Cardiac fibroblast (primary cell): ENCODE results near the gene DOCK6.
"Not testable (repeated sequence)": the region's sequence is repeated elsewhere in the genome, so short reads cannot be mapped to it uniquely, and the experiment has no call there.

Experiments
- DNase-seq, 2 donors: peaks; one replicate each; pipeline versions ENCODE4 v3.0.0 to v3.0.0-alpha.2; 2010; ENCODE audit warnings: low read depth in 2 of 2
- H3K4me3 ChIP-seq, 2 donors: replicated peaks in 1 of 2; 1 replicate in 1 of 2; 2 replicates in 1 of 2; pipeline ENCODE4 v1.5.1; 2011; ENCODE audit warnings: low read depth in 2 of 2, low read length in 2 of 2, mild to moderate bottlenecking in 2 of 2, moderate library complexity in 1 of 2
- CTCF ChIP-seq: IDR thresholded peaks from one replicate; pipeline ENCODE4 v1.5.1; 2011; ENCODE audit warnings: low read depth, mild to moderate bottlenecking, low read length, inconsistent platforms

DOCK6 gene

GRCh38 chr19:11166281-11167142 is 95.8 kb downstream of the DOCK6 start:
- no peak for TF ChIP-seq CTCF
- DNase-seq = peak; percentile 28 to 80
- no peak overlapping the region for H3K4me3 ChIP-seq

DNA sequence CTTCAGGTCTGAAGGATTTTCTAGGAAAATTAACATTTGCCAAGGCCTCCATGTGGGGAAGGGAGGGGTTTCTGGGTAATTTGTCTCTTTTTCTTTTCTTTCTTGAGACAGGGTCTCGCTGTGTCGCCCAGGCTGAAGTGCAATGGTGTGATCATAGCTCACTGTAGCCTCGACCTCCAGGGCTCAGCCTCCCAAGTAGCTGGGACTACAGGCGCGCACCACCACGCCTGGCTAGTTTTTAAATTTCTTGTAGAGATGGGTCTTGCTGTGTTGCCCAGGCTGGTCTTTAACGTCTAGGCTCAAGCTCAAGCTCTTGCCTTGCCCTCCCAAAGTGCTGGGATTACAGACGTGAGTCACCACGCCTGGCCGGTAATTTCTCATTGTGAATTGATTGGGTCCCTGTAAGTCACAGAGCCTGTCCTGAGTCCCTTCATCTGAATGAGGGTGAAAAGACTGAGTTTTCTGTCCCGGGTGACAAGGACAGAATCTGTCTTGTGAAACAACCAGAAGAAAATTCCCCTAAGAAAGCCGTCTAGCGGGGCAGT is 96.8 kb downstream of the DOCK6 start:
- TF ChIP-seq CTCF = no peak
- DNase-seq = peak; percentile 49 to 65
- peak overlapping the region in 1 of 2 donors; percentile 2 for H3K4me3 ChIP-seq

DNA sequence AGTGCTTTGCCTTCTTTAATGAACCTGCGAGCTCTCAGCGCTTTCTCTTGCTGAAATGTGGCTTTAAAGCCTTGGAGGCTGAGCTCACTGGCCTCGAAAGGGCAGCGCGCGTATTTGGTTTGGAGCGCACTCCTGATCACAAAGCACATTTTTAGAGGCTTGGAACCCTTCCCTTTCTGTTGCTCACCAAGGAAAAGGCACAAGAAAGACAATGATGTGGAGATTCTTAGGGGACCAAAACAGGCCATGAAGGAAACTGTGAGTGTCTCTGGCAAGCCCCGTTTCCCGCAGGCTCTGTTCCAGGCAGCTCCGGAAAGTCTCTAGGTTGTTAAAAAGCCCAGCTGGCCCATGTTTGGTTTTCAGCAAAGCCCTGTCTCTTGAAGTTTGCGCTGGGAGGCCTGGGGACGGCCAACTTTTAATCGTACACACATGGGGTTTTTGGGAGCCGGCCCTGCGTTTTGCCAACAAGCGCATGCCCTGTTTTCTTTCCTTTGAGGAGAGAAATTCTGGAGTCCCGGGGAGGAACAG is 97.4 kb downstream of the DOCK6 start:
- no peak for TF ChIP-seq CTCF
- DNase-seq = peak; percentile 95 to 99
- peak overlapping the region in 1 of 2 donors; percentile 2 for H3K4me3 ChIP-seq

DNA sequence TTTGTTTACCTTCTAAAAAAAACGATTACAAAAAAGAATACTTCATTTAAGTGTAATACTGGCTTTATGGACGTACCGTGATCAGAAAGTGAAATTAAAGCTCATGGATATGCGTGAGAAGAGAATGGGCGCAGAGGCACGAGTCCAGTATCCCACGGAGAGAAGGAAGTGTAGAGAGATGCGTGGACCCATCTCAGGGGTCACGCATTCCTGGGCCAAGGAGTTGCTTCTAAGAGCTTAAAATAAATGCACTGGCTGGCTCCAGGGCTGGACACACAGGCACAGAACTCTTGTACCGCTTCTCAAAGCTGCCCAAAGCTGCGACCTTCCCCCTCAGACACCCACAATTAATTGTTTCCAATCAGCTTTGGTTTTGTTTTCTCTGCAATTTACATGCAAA is 98.0 kb downstream of the DOCK6 start:
- peak in 1 of 2 donors; percentile 43 for DNase-seq
- H3K4me3 ChIP-seq = peak overlapping the region in 1 of 2 donors; percentile 6

GRCh38 chr19:11160440-11160768 is 101.9 kb downstream of the DOCK6 start:
- H3K4me3 ChIP-seq = not testable (repeated sequence)

More for the DNA sequence above, 98.0 kb downstream of the DOCK6 start:
- TF ChIP-seq CTCF = no peak

DNA sequence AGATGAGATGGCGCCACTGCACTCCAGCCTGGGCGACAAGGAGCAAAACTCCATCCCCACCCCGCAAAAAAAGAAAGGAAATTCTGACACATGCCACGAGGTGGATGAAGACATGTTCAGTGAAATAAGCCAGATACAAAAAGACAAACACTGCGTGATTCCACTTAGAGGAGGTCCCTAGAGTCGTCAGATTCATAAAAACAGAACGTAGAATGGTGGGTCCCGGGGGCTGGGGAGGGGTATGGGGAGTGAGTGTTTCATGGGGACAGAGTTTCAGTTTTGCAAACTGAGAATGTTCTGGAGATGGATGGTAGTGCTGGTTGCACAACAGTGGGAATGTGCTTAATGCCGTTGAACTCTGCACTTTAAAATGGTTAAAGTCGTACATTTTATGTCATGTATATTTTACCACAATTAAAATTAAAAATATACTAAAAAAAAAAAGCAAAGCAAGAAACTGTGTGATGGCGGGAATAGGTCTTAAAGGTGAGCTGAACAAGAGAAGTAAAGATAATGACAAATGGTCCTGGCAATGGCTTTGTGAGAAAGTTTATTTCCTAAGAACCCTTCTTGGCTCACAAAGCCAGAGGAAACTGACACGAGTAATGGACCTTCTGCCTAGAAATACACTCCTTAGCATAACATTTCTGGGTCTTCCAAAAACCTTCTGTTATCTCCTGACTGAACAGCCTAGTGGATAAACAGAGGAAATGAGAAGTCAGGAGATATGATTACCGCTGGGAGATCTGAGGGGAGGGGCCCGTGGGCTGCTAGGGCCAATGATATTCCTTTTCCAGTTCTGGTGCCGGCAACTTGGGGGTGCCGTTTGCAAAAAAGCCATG is 102.5 kb downstream of the DOCK6 start:
- peak in 1 of 2 donors; percentile 87 for DNase-seq
- no peak for TF ChIP-seq CTCF
- no peak overlapping the region for H3K4me3 ChIP-seq

More at GRCh38 chr19:11160440-11160768, 101.9 kb downstream of the DOCK6 start:
- not testable (repeated sequence) for DNase-seq
